ENCODE results near the gene ZNF407. TPM values are rescaled to one million over a fixed set of nuclear protein-coding genes. Genes with fewer than 3 reads are reported as not detected.

ZNF407 gene
- polyA plus RNA-seq, 3 donors from 2014 or later, result 1.5 to 4.7 (median 1.5) TPM

GRCh38 chr18:74785632-74786031 lies 188.0 kb downstream of the ZNF407 start:
- Mint-ChIP-seq H3K9me3 (no peaks in the 10 kb centered on the region), H3K4me1 (no peaks in the 10 kb centered on the region), H3K4me3 (no peak overlapping the region), H3K27ac (no peak overlapping the region), H3K36me3 (peaks cover 0 to 15% (median 8%) of the 10 kb centered on the region in 3 donors), H3K27me3 (ENCODE audit: low read depth in 3 of 3) (no peaks in the 10 kb centered on the region)
- no peak for DNase-seq

GRCh38 chr18:74788657-74789056 lies 191.0 kb downstream of the ZNF407 start:
- no peak for DNase-seq
- Mint-ChIP-seq H3K9me3 (no peaks in the 10 kb centered on the region), H3K4me1 (no peaks in the 10 kb centered on the region), H3K27me3 (ENCODE audit: low read depth in 3 of 3) (no peaks in the 10 kb centered on the region), H3K4me3 (no peak overlapping the region), H3K36me3 (peaks cover 0 to 25% (median 8%) of the 10 kb centered on the region in 3 donors), H3K27ac (no peak overlapping the region)

- H3K27me3 Mint-ChIP-seq (ENCODE audit: low read depth in 3 of 3), result no peaks in the 10 kb centered on the region
- H3K4me3 Mint-ChIP-seq, result no peak overlapping the region
- H3K36me3 Mint-ChIP-seq, result peaks cover 0 to 26% (median 10%) of the 10 kb centered on the region in 3 donors
- DNase-seq, result no peak
- no peak overlapping the region for H3K27ac Mint-ChIP-seq
- no peaks in the 10 kb centered on the region for H3K4me1 Mint-ChIP-seq
- H3K9me3 Mint-ChIP-seq, result no peaks in the 10 kb centered on the region
These were observed 191.4 kb downstream of the ZNF407 start for GRCh38 chr18:74789078-74789477.

- Mint-ChIP-seq H3K27ac (no peak overlapping the region), H3K36me3 (peaks cover 0 to 22% (median 9%) of the 10 kb centered on the region in 3 donors), H3K4me1 (no peaks in the 10 kb centered on the region)
These were observed 192.8 kb downstream of the ZNF407 start for GRCh38 chr18:74790451-74790850.

GRCh38 chr18:74791501-74792194 lies 194.0 kb downstream of the ZNF407 start:
- no peak for DNase-seq
- H3K27ac Mint-ChIP-seq, result no peak overlapping the region
- no peaks in the 10 kb centered on the region for H3K4me1 Mint-ChIP-seq
- no peaks in the 10 kb centered on the region for H3K27me3 Mint-ChIP-seq (ENCODE audit: low read depth in 3 of 3)
- peaks cover 0 to 22% (median 9%) of the 10 kb centered on the region in 3 donors for H3K36me3 Mint-ChIP-seq
- H3K9me3 Mint-ChIP-seq, result no peaks in the 10 kb centered on the region
- H3K4me3 Mint-ChIP-seq, result no peak overlapping the region

More at GRCh38 chr18:74790451-74790850, 192.8 kb downstream of the ZNF407 start:
- no peak for DNase-seq
- H3K9me3 Mint-ChIP-seq, result no peaks in the 10 kb centered on the region
- H3K4me3 Mint-ChIP-seq, result no peak overlapping the region
- no peaks in the 10 kb centered on the region for H3K27me3 Mint-ChIP-seq (ENCODE audit: low read depth in 3 of 3)

GRCh38 chr18:74793746-74794145 lies 196.1 kb downstream of the ZNF407 start:
- H3K36me3 Mint-ChIP-seq, result peaks cover 0 to 22% (median 3%) of the 10 kb centered on the region in 3 donors
- H3K27me3 Mint-ChIP-seq (ENCODE audit: low read depth in 3 of 3), result no peaks in the 10 kb centered on the region
- peaks cover 3 to 14% of the 10 kb centered on the region in 2 donors for H3K4me1 Mint-ChIP-seq
- no peaks in the 10 kb centered on the region for H3K9me3 Mint-ChIP-seq
- no peak overlapping the region for H3K27ac Mint-ChIP-seq
- DNase-seq, result no peak
- no peak overlapping the region for H3K4me3 Mint-ChIP-seq

GRCh38 chr18:74795751-74796150 lies 198.1 kb downstream of the ZNF407 start:
- DNase-seq, result no peak
- no peak overlapping the region for H3K4me3 Mint-ChIP-seq
- H3K4me1 Mint-ChIP-seq, result peaks cover 3 to 15% of the 10 kb centered on the region in 2 donors
- no peaks in the 10 kb centered on the region for H3K27me3 Mint-ChIP-seq (ENCODE audit: low read depth in 3 of 3)
- peaks cover 0 to 11% (median 3%) of the 10 kb centered on the region in 3 donors for H3K36me3 Mint-ChIP-seq
- no peak overlapping the region for H3K27ac Mint-ChIP-seq
- no peaks in the 10 kb centered on the region for H3K9me3 Mint-ChIP-seq

- H3K9me3 Mint-ChIP-seq, result no peaks in the 10 kb centered on the region
- peaks cover 0 to 11% (median 3%) of the 10 kb centered on the region in 3 donors for H3K36me3 Mint-ChIP-seq
- H3K4me3 Mint-ChIP-seq, result no peak overlapping the region
- H3K27me3 Mint-ChIP-seq (ENCODE audit: low read depth in 3 of 3), result no peaks in the 10 kb centered on the region
- DNase-seq, result no peak
- H3K27ac Mint-ChIP-seq, result no peak overlapping the region
- H3K4me1 Mint-ChIP-seq, result peaks cover 3 to 15% of the 10 kb centered on the region in 2 donors
These were observed 198.5 kb downstream of the ZNF407 start for GRCh38 chr18:74796211-74796610.

- Mint-ChIP-seq H3K4me3 (peak overlapping the region in 1 of 5 donors; percentile 51), H3K27me3 (ENCODE audit: low read depth in 3 of 3) (no peaks in the 10 kb centered on the region), H3K36me3 (peaks cover 0 to 4% (median 3%) of the 10 kb centered on the region in 3 donors), H3K27ac (no peak overlapping the region), H3K4me1 (peaks cover 3 to 15% of the 10 kb centered on the region in 2 donors), H3K9me3 (no peaks in the 10 kb centered on the region)
- DNase-seq, result no peak
These were observed 199.3 kb downstream of the ZNF407 start for GRCh38 chr18:74796841-74797576.

GRCh38 chr18:74797577-74798151 lies 200.0 kb downstream of the ZNF407 start:
- DNase-seq, result no peak
- Mint-ChIP-seq H3K27ac (no peak overlapping the region), H3K36me3 (peaks cover 0 to 4% (median 3%) of the 10 kb centered on the region in 3 donors), H3K4me1 (peaks cover 3 to 15% of the 10 kb centered on the region in 2 donors), H3K4me3 (peak overlapping the region in 1 of 5 donors; percentile 51), H3K27me3 (ENCODE audit: low read depth in 3 of 3) (no peaks in the 10 kb centered on the region), H3K9me3 (no peaks in the 10 kb centered on the region)

- Mint-ChIP-seq H3K4me1 (peaks cover 3 to 15% of the 10 kb centered on the region in 2 donors), H3K27ac (no peak overlapping the region), H3K36me3 (no peaks in the 10 kb centered on the region), H3K27me3 (ENCODE audit: low read depth in 3 of 3) (no peaks in the 10 kb centered on the region), H3K4me3 (no peak overlapping the region), H3K9me3 (no peaks in the 10 kb centered on the region)
- DNase-seq, result no peak
These were observed 201.9 kb downstream of the ZNF407 start for GRCh38 chr18:74799542-74799941.

- no peaks in the 10 kb centered on the region for H3K9me3 Mint-ChIP-seq
- H3K4me3 Mint-ChIP-seq, result no peak overlapping the region
- H3K36me3 Mint-ChIP-seq, result peaks cover 0 to 4% (median 0%) of the 10 kb centered on the region in 3 donors
- no peak for DNase-seq
- peaks cover 3 to 15% of the 10 kb centered on the region in 2 donors for H3K4me1 Mint-ChIP-seq
- H3K27me3 Mint-ChIP-seq (ENCODE audit: low read depth in 3 of 3), result no peaks in the 10 kb centered on the region
- H3K27ac Mint-ChIP-seq, result no peak overlapping the region
These were observed 202.4 kb downstream of the ZNF407 start for GRCh38 chr18:74800098-74800497.

GRCh38 chr18:74803117-74803516 lies 205.4 kb downstream of the ZNF407 start:
- DNase-seq, result no peak
- Mint-ChIP-seq H3K4me1 (peaks cover 0 to 7% of the 10 kb centered on the region in 2 donors), H3K27ac (no peak overlapping the region), H3K4me3 (no peak overlapping the region), H3K27me3 (ENCODE audit: low read depth in 3 of 3) (no peaks in the 10 kb centered on the region), H3K9me3 (no peaks in the 10 kb centered on the region), H3K36me3 (peaks cover 0 to 8% (median 3%) of the 10 kb centered on the region in 3 donors)

GRCh38 chr18:74803769-74804168 lies 206.1 kb downstream of the ZNF407 start:
- no peaks in the 10 kb centered on the region for H3K9me3 Mint-ChIP-seq
- peak overlapping the region in 1 of 6 donors; percentile 56 for H3K27ac Mint-ChIP-seq
- H3K4me3 Mint-ChIP-seq, result no peak overlapping the region
- no peak for DNase-seq
- peaks cover 0 to 8% (median 3%) of the 10 kb centered on the region in 3 donors for H3K36me3 Mint-ChIP-seq
- H3K27me3 Mint-ChIP-seq (ENCODE audit: low read depth in 3 of 3), result no peaks in the 10 kb centered on the region
- peaks cover 0 to under 1% of the 10 kb centered on the region in 2 donors for H3K4me1 Mint-ChIP-seq
